Measurements from ENCODE around the gene JAGN1.
"Not testable (repeated sequence)": the region's sequence is repeated elsewhere in the genome, so short reads cannot be mapped to it uniquely, and the experiment has no call there.

DNA sequence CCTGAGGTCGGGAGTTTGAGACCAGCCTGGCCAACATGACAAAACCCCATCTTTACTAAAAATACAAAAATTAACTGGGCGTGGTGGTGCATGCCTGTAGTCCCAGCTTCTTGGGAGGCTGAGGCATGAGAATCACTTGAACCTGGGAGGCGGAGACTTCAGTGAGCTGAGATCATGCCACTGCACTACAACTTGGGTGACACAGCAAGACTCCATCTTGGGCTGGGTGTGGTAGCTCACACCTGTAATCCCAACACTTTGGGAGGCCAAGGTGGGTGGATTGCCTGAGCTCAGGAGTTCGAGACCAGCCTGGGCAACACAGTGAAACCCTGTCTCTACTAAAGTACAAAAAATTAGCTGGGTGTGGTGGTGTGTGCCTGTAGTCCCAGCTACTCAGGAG lies 14.2 kb upstream of the JAGN1 start:
- TF ChIP-seq, protein P1, sequence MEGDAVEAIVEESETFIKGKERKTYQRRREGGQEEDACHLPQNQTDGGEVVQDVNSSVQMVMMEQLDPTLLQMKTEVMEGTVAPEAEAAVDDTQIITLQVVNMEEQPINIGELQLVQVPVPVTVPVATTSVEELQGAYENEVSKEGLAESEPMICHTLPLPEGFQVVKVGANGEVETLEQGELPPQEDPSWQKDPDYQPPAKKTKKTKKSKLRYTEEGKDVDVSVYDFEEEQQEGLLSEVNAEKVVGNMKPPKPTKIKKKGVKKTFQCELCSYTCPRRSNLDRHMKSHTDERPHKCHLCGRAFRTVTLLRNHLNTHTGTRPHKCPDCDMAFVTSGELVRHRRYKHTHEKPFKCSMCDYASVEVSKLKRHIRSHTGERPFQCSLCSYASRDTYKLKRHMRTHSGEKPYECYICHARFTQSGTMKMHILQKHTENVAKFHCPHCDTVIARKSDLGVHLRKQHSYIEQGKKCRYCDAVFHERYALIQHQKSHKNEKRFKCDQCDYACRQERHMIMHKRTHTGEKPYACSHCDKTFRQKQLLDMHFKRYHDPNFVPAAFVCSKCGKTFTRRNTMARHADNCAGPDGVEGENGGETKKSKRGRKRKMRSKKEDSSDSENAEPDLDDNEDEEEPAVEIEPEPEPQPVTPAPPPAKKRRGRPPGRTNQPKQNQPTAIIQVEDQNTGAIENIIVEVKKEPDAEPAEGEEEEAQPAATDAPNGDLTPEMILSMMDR (IDR thresholded peaks at IDR 0.05), result not testable (repeated sequence)
- not testable (repeated sequence) for TF ChIP-seq POLR2A (IDR thresholded peaks at IDR 0.05)

Measured in uterus (tissue), 2 donors.